A673 (cell line): ENCODE measurements around the gene ANP32A. TPM values are rescaled to one million over a fixed set of nuclear protein-coding genes. Genes with fewer than 3 reads are reported as not detected.

Experiments
- BruUV-seq: library from RNA; stranded (reverse); fragments of 400-500 nt; replicated peaks from 2 replicates; lab custom pipeline; 2021; lab: Mats Ljungman, UMichigan
- CTCF ChIA-PET: fragments of 300-600 bp; sonication (Branson Sonifier 250); formaldehyde crosslinking; loops from one replicate; lab custom pipeline; 2022; ENCODE audit warnings: antibody characterized with exemption; lab: Charles Lee
- POLR2A ChIA-PET: fragments of 300-600 bp; sonication (Branson Sonifier 250); formaldehyde crosslinking; loops from one replicate; lab custom pipeline; 2022; ENCODE audit warnings: antibody characterized with exemption; ENCODE audit not compliant: low non-redundant PET; lab: Charles Lee
- DNase-seq: peaks from one replicate; pipeline ENCODE4 v3.0.0-alpha.2; 2015; ENCODE audit warnings: low spot score
- H3K27ac ChIP-seq: fragments of 200-600 bp; sonication (generic); 2 replicates; pipeline ENCODE4 v1.5.1; 2016; ENCODE audit warnings: mixed run types, low read depth, mild to moderate bottlenecking, mixed read lengths, antibody characterized with exemption, low read length; ENCODE audit not compliant: poor library complexity, severe bottlenecking
- H3K27me3 ChIP-seq: fragments of 200-600 bp; sonication (generic); replicated peaks from 2 replicates; pipeline ENCODE4 v1.6.1; 2017; ENCODE audit warnings: mixed run types, low read depth, mild to moderate bottlenecking, mixed read lengths, antibody characterized with exemption, low read length; ENCODE audit not compliant: insufficient read depth, poor library complexity
- H3K36me3 ChIP-seq: fragments of 200-600 bp; sonication (generic); 2 replicates; pipeline ENCODE4 v1.6.1; 2016; ENCODE audit warnings: mixed run types, mild to moderate bottlenecking, mixed read lengths, antibody characterized with exemption, low read length; ENCODE audit not compliant: insufficient read depth, poor library complexity, severe bottlenecking
- H3K4me1 ChIP-seq: fragments of 200-600 bp; sonication (generic); 2 replicates; pipeline ENCODE4 v1.6.1; 2017; ENCODE audit warnings: mixed run types, mild to moderate bottlenecking, mixed read lengths, antibody characterized with exemption, low read length; ENCODE audit not compliant: insufficient read depth, poor library complexity, severe bottlenecking
- H3K4me3 ChIP-seq: fragments of 200-600 bp; sonication (generic); 2 replicates; pipeline ENCODE4 v1.5.1; 2016; ENCODE audit warnings: low read depth, mixed run types, mild to moderate bottlenecking, mixed read lengths, low read length; ENCODE audit not compliant: poor library complexity, severe bottlenecking
- H3K9me3 ChIP-seq: fragments of 200-600 bp; sonication (generic); 2 replicates; pipeline ENCODE4 v1.6.1; 2016; ENCODE audit warnings: mixed run types, low read depth, mild to moderate bottlenecking, mixed read lengths, antibody characterized with exemption, low read length; ENCODE audit not compliant: poor library complexity, severe bottlenecking
- CTCF ChIP-seq: fragments of 300-800, 200-600 bp; sonication (generic); conservative IDR thresholded peaks from 2 replicates; pipeline ENCODE4 v1.5.1; 2017; ENCODE audit warnings: low read depth, mild to moderate bottlenecking, antibody characterized with exemption, low read length, moderate library complexity, mixed read lengths
- EZH2 ChIP-seq: fragments of 200-600 bp; sonication (generic); IDR thresholded peaks from 2 replicates; pipeline ENCODE4 v1.6.1; 2017; ENCODE audit warnings: borderline replicate concordance, low read depth, mild to moderate bottlenecking, mixed read lengths, antibody characterized with exemption, low read length; ENCODE audit not compliant: poor library complexity, severe bottlenecking
- intact Hi-C: fragments of 100-400 bp; cut with micrococcal nuclease; formaldehyde crosslinking; loops from one replicate; pipeline ENCODE4 v1.10.0; 2022; ENCODE audit not compliant: unreplicated experiment
- total RNA-seq: library from RNA; stranded (reverse); gene quantifications from 2 replicates; pipeline ENCODE4 v1.2.3, GENCODE V29; 2021

The ANP32A gene
- total RNA-seq, 1 experiment from 2014 or later = 331 TPM

GRCh38 chr15:68781217-68781616, 39.5 kb downstream of the ANP32A start:
- Histone ChIP-seq H3K27me3 (no peaks in the 10 kb centered on the region), H3K4me3 (no peak overlapping the region), H3K36me3 (peaks cover 81% of the 10 kb centered on the region), H3K4me1 (peaks cover 10% of the 10 kb centered on the region), H3K27ac (no peak overlapping the region), H3K9me3 (no peaks in the 10 kb centered on the region)
- DNase-seq = no peak
- ChIA-PET POLR2A (interaction anchor here (0.7 kb wide), 1 partner anchor 1210 kb away, joined by 10 read pairs; no protein-coding TSS in a partner anchor), CTCF (interaction anchor here (0.6 kb wide), 1 partner anchor 71 kb away, joined by 9 read pairs; no protein-coding TSS in a partner anchor)
- intact Hi-C loops = no loop called here
- no TSS peak for BruUV-seq
- TF ChIP-seq EZH2 = no peak
- TF ChIP-seq CTCF = no peak

GRCh38 chr15:68778876-68779275, 41.8 kb downstream of the ANP32A start:
- Histone ChIP-seq H3K4me1 (peaks cover 10% of the 10 kb centered on the region), H3K36me3 (peaks cover 61% of the 10 kb centered on the region), H3K9me3 (no peaks in the 10 kb centered on the region), H3K27me3 (no peaks in the 10 kb centered on the region), H3K4me3 (no peak overlapping the region), H3K27ac (no peak overlapping the region)
- ChIA-PET CTCF (no interaction called here), POLR2A (no interaction called here)
- intact Hi-C loops = no loop called here
- BruUV-seq = no TSS peak
- TF ChIP-seq EZH2 = no peak
- no peak; the same call in 1 of the 2 replicates for TF ChIP-seq CTCF
- DNase-seq = no peak

- CTCF ChIA-PET = no interaction called here
- POLR2A ChIA-PET = no interaction called here
- Histone ChIP-seq H3K9me3 (no peaks in the 10 kb centered on the region), H3K36me3 (peaks cover 40% of the 10 kb centered on the region), H3K27me3 (no peaks in the 10 kb centered on the region), H3K27ac (no peak overlapping the region), H3K4me1 (no peaks in the 10 kb centered on the region), H3K4me3 (no peak overlapping the region)
- TF ChIP-seq EZH2 = no peak
- TF ChIP-seq CTCF = no peak
- no peak for DNase-seq
- intact Hi-C loops = no loop called here
- no TSS peak for BruUV-seq
Observed at GRCh38 chr15:68776477-68777270, 44.0 kb downstream of the ANP32A start.
